GM12878 (cell line): ENCODE measurements around the gene GNAL. TPM values are rescaled to one million over a fixed set of nuclear protein-coding genes. Genes with fewer than 3 reads are reported as not detected.
A peak's percentile ranks its signal among the peaks of the same experiment; 100 is the strongest.

Experiments
- ATAC-seq: fragments of 200-7000 bp; cut with Tn5 transposase; 3 replicates; pipeline ENCODE4 v1.9.1; 2020; ENCODE audit warnings: mild to moderate bottlenecking, moderate library complexity
- BruUV-seq: library from RNA; stranded (reverse); fragments of 400-500 nt; replicated peaks from 2 replicates; lab custom pipeline; 2021; lab: Mats Ljungman, UMichigan
- CTCF ChIA-PET: fragments of 300-600 bp; sonication (Branson Sonifier 250); formaldehyde crosslinking; extraction: SDS; loops from one replicate; lab custom pipeline; 2021; ENCODE audit warnings: inconsistent platforms; lab: Yijun Ruan, JAX
- POLR2A ChIA-PET: fragments of 350-600 bp; formaldehyde crosslinking; extraction: SDS; loops from one replicate; lab custom pipeline; 2021; ENCODE audit warnings: inconsistent platforms; lab: Charles Lee
- RAD21 ChIA-PET: fragments of 300-600 bp; sonication (Branson Sonifier 250); formaldehyde crosslinking; loops from one replicate; lab custom pipeline; 2023; ENCODE audit warnings: antibody characterized with exemption; ENCODE audit not compliant: unreplicated experiment; lab: Charles Lee
- SMC1A ChIA-PET: fragments of 300-600 bp; sonication (Branson Sonifier 250); formaldehyde crosslinking; loops from one replicate; lab custom pipeline; 2023; ENCODE audit not compliant: unreplicated experiment, uncharacterized antibody; lab: Charles Lee
- DNase-seq: peaks from one replicate; pipeline ENCODE4 v3.0.0-alpha.2; 2011; ENCODE audit warnings: low read depth, low spot score
- FAIRE-seq: peaks from 3 replicates; lab custom pipeline; 2011; peaks lifted over from hg19 to GRCh38; lab: Jason Lieb, UNC
- H2AFZ ChIP-seq: 2 replicates; pipeline ENCODE4 v1.6.0; 2011; ENCODE audit warnings: low read depth, low read length, control low read depth; ENCODE audit not compliant: control insufficient read depth
- H3K27ac ChIP-seq: 2 replicates; pipeline ENCODE4 v1.5.1; 2011; ENCODE audit warnings: control low read depth; ENCODE audit not compliant: control insufficient read depth, insufficient read depth
- H3K27me3 ChIP-seq, 2 experiments: replicated peaks in 1 of 2; 2 replicates each; pipeline versions ENCODE4 v1.6.0 to v1.6.1; 2011; ENCODE audit warnings: low read length in 1 of 2; ENCODE audit not compliant: control insufficient read depth in 2 of 2, insufficient read depth in 2 of 2
- H3K36me3 ChIP-seq, 2 experiments: 2 replicates each; pipeline ENCODE4 v1.5.1; 2011; ENCODE audit warnings: low read length in 1 of 2; ENCODE audit not compliant: control insufficient read depth in 2 of 2, insufficient read depth in 2 of 2
- H3K4me1 ChIP-seq: 2 replicates; pipeline ENCODE4 v1.6.1; 2011; ENCODE audit warnings: mild to moderate bottlenecking, low read length, moderate library complexity, mixed read lengths; ENCODE audit not compliant: control insufficient read depth, insufficient read depth
- H3K4me2 ChIP-seq: 2 replicates; pipeline ENCODE4 v1.6.0; 2011; ENCODE audit warnings: control low read depth; ENCODE audit not compliant: control insufficient read depth, insufficient read depth
- H3K4me3 ChIP-seq: fragments of 200-600 bp; sonication (generic); 2 replicates; pipeline ENCODE4 v1.5.1; 2016
- H3K79me2 ChIP-seq: 2 replicates; pipeline ENCODE4 v1.6.0; 2011; ENCODE audit warnings: low read length; ENCODE audit not compliant: control insufficient read depth, insufficient read depth
- H3K9ac ChIP-seq: 2 replicates; pipeline ENCODE4 v1.8.0; 2011; ENCODE audit warnings: low read length, control low read depth, mixed read lengths; ENCODE audit not compliant: control insufficient read depth, insufficient read depth
- H3K9me3 ChIP-seq: replicated peaks from 3 replicates; pipeline ENCODE4 v1.5.1; 2011; ENCODE audit warnings: mild to moderate bottlenecking, low read length; ENCODE audit not compliant: control insufficient read depth, insufficient read depth
- H4K20me1 ChIP-seq: 2 replicates; pipeline ENCODE4 v1.6.0; 2011; ENCODE audit not compliant: control insufficient read depth, insufficient read depth
- BCL3 ChIP-seq: IDR thresholded peaks from 2 replicates; pipeline ENCODE4 v1.6.1; 2011; ENCODE audit warnings: borderline replicate concordance, low read depth, mild to moderate bottlenecking, moderate library complexity, low read length; ENCODE audit not compliant: insufficient read depth, poor library complexity, severe bottlenecking
- CUX1 ChIP-seq: IDR thresholded peaks from 2 replicates; pipeline ENCODE4 v1.6.1; 2012; ENCODE audit warnings: improper control_type of control experiment, low read depth, low read length; ENCODE audit not compliant: insufficient replicate concordance
- IKZF1 ChIP-seq: fragments of 450-650 bp; conservative IDR thresholded peaks from 2 replicates; pipeline ENCODE4 v1.6.1; 2017; ENCODE audit warnings: antibody characterized with exemption, mild to moderate bottlenecking
- MYB ChIP-seq: fragments of 150-350 bp; IDR thresholded peaks from 2 replicates; pipeline ENCODE4 v1.6.1; 2014; ENCODE audit warnings: mild to moderate bottlenecking, low read depth, low read length, borderline replicate concordance
- NR2C1 ChIP-seq: fragments of 450-650 bp; IDR thresholded peaks from 2 replicates; pipeline ENCODE4 v1.6.1; 2017; ENCODE audit warnings: antibody characterized with exemption, mild to moderate bottlenecking, moderate library complexity
- REST ChIP-seq: IDR thresholded peaks from 2 replicates; pipeline ENCODE4 v1.6.1; 2012; ENCODE audit warnings: mild to moderate bottlenecking, low read depth, low read length
- SMAD5 ChIP-seq: IDR thresholded peaks from 2 replicates; pipeline ENCODE4 v1.6.1; 2016; ENCODE audit warnings: antibody characterized with exemption, low read depth
- SMARCA5 ChIP-seq: fragments of 450-650 bp; IDR thresholded peaks from 2 replicates; pipeline ENCODE4 v1.6.1; 2017; ENCODE audit warnings: mild to moderate bottlenecking
- TAF1 ChIP-seq: IDR thresholded peaks from 2 replicates; pipeline ENCODE4 v1.6.1; 2011; ENCODE audit warnings: mild to moderate bottlenecking, low read depth, low read length, borderline replicate concordance
- TCF3 ChIP-seq: IDR thresholded peaks from 2 replicates; pipeline ENCODE4 v1.6.1; 2012; ENCODE audit warnings: low read depth, mild to moderate bottlenecking, low read length, borderline replicate concordance; ENCODE audit not compliant: insufficient read depth
- USF2 ChIP-seq: IDR thresholded peaks from 2 replicates; pipeline ENCODE4 v1.6.1; 2011; ENCODE audit warnings: low read depth, low read length, improper control_type of control experiment, borderline replicate concordance
- WGBS: methylation state at CpG from one replicate; pipeline ENCODE4 v1.1.6; 2016; ENCODE audit warnings: low lambda C conversion rate; ENCODE audit not compliant: insufficient replicate concordance, insufficient coverage; ENCODE audit errors: missing lambda C conversion rate; 5-methylcytosine and 5-hydroxymethylcytosine counted together
- in situ Hi-C: fragments of 300-500 bp; cut with MboI; formaldehyde crosslinking; loops from 9 replicates; pipeline ENCODE4 v1.14.3; 2018; ENCODE audit warnings: mixed read lengths
- intact Hi-C: fragments of 100-400 bp; cut with micrococcal nuclease; formaldehyde crosslinking; loops from one replicate; pipeline ENCODE4 v1.14.2; 2022; ENCODE audit not compliant: unreplicated experiment
- polyA plus RNA-seq, 11 experiments: library from polyadenylated mRNA; depleted of rRNA in 4 of 11; unstranded in 6 of 11; stranded (reverse) in 5 of 11; fragments of >200 nt; fragmentation: Nextera tagmentation in 4 of 11; fragmentation: Illumina TruSeq in 1 of 11; extraction: Ambion mirVana in 4 of 11; extraction: Trizol in 1 of 11; gene quantifications; 1 replicate in 1 of 11; 2 replicates in 10 of 11; pipeline versions ENCODE4 v1.2.1 to v1.2.3, GENCODE V29; 2011 to 2016; ENCODE audit warnings: inconsistent platforms in 2 of 11, missing spikeins in 2 of 11, low read depth in 1 of 11
- total RNA-seq, 4 experiments: library from RNA; depleted of rRNA in 3 of 4; stranded (reverse); fragments of >200 nt in 3 of 4; fragmentation: Illumina TruSeq in 1 of 4; extraction: Trizol in 1 of 4; gene quantifications; 2 replicates each; pipeline versions ENCODE4 v1.2.1 to v1.2.3, GENCODE V29; 2013 to 2021

GNAL gene
- total and polyA plus RNA-seq, 10 of the 15 experiments (the other 5 are each of a cell fraction or from before 2014, with no cell fraction given), result 0.02 to 0.39 (median 0.05) TPM; not detected in 5

- Histone ChIP-seq H3K4me3 (peak within 1 kb of the TSS; percentile 99), H3K4me2 (peak within 1 kb of the TSS; percentile 100), H3K9ac (peak within 1 kb of the TSS; percentile 91), H3K4me1 (peaks cover 17% of the 10 kb centered on the region), H2AFZ (peak within 1 kb of the TSS; percentile 99), H3K27me3 (no peaks in the 10 kb centered on the region; a peak in 1 of 4 replicates), H3K36me3 (no peaks in the 10 kb centered on the region), H3K9me3 (no peaks in the 10 kb centered on the region), H3K27ac (peak within 1 kb of the TSS; percentile 90), H4K20me1 (no peaks in the 10 kb centered on the region), H3K79me2 (peaks cover 24% of the 10 kb centered on the region)
- WGBS, result under 1% methylated on average over 53 of the region's 53 CpGs
- peak; percentile 96 for ATAC-seq
- ChIA-PET RAD21 (no interaction called here), POLR2A (no interaction called here), CTCF (interaction anchor here (1.3 kb wide), 1 partner anchor 58 kb away, joined by 3 read pairs; no protein-coding TSS in a partner anchor), SMC1A (interaction anchor here (1.0 kb wide), 1 partner anchor 35 kb away, joined by 3 read pairs; no protein-coding TSS in a partner anchor)
- intact Hi-C loops (loop anchor here (5.0 kb wide), 1 partner anchor 56 kb away; the partner anchor contains the start of gene MPPE1), in situ Hi-C loops (no loop called here)
- BruUV-seq, result no TSS peak
- DNase-seq, result peak; percentile 79
- peak; percentile 27 for FAIRE-seq
- TF ChIP-seq BCL3 (no peak), CUX1 (no peak), TCF3 (0 out of 2 replicates have a peak, but pooled peaks have one; percentile 65), TAF1 (peak; percentile 93), USF2 (no peak), SMAD5 (peak; percentile 70; the same call in 1 of the 2 replicates), NR2C1 (peak; percentile 45), IKZF1 (peak; percentile 83), MYB (no peak), SMARCA5 (peak; percentile 46; the same call in 1 of the 2 replicates), REST (no peak)
Observed at GRCh38 chr18:11851146-11851805, 162.2 kb downstream of the GNAL start, which contains the start of gene CHMP1B. Gene CHMP1B, plus strand, starts transcription at chr18:11851413. Its CDS starts 99 bp downstream, at chr18:11851512.
